Measurements from ENCODE around the gene EPHB1.

DNA sequence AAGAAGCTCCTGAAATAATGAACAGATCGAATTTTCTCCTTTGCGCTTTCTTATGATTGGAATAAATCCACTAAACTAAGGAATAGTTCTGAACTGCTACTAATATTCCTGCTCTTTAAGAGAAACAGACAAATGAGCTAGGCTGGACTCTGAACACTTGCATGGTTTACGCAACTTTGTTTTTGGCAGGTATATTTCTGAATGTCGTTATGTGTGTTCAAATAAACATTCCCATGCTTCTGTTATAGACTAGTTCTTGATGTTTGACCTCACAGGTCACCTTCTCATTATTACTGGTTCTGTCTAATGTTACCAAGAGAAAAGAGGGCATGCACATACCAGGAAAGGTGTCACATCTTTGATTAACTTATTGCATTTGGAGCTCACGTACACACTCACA is 418.2 kb downstream of the EPHB1 start:
- TF ChIP-seq YY1 (IDR thresholded peaks at IDR 0.05; ENCODE audit: insufficient read depth, insufficient read length) (no peak), ZNF274 (IDR thresholded peaks at IDR 0.05; ENCODE audit: low read depth, low read length) (no peak), SUZ12 (IDR thresholded peaks at IDR 0.05; ENCODE audit: extremely low read depth, insufficient read depth, insufficient read length) (no peak)

Data from NT2/D1 (cell line).